Brain pericyte (primary cell): ENCODE data around the gene ARFRP1.

Experiments used
- DNase-seq: peaks from one replicate; pipeline ENCODE4 v3.0.0-alpha.2; 2012; ENCODE audit warnings: low read depth, low spot score

ARFRP1 gene

GRCh38 chr20:63702036-63702665, 5.6 kb downstream of the ARFRP1 start:
- no peak for DNase-seq

DNA sequence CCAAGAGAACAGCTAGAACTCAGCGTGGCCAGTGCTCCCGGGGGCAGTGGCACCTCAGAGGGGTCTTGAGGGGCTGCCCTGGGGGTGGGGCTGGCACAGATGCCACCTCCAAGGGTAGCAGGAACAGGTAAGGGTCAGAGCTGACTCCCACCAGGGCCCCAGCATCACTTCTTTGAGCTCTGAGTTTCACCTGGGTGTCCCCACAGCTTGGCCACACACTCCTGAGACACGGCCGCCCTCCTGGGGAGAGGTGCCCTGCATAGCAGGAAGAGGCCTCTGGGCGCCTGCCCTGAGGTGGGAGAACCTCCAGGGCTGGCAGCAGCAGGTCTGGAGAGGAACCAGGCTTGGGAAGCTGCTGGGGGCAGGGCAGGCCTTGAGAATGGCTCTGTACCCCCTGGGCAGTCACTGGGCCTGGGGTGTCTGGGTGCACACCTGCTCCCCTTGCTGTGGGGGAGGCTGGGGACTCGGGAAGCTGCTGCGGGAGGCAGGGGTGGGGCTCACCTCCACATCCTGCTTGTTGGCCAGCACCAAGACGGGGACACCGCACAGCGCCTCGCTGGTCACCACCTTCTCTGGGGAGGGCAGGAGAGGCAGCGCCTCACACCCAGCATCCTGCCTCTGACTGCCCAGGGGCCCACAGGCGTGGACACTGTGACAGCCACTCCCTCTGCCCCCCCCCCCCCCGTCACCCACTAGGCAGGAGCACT, 6.3 kb downstream of the ARFRP1 start:
- DNase-seq, result no peak

DNA sequence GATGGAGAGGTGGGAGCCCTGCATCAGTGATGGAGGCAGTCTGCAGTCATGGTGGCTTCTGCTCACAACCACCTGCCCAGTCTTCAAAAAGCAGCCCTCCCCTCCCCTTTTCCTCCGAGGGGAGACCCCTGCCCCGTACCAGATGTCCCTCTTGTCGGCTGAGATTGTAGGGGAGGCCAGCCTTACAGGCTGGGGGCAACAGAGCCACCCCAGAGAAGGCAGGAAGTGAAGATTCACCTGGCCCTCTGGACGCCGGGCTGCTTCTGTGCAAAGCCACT, 6.8 kb downstream of the ARFRP1 start:
- no peak for DNase-seq

DNA sequence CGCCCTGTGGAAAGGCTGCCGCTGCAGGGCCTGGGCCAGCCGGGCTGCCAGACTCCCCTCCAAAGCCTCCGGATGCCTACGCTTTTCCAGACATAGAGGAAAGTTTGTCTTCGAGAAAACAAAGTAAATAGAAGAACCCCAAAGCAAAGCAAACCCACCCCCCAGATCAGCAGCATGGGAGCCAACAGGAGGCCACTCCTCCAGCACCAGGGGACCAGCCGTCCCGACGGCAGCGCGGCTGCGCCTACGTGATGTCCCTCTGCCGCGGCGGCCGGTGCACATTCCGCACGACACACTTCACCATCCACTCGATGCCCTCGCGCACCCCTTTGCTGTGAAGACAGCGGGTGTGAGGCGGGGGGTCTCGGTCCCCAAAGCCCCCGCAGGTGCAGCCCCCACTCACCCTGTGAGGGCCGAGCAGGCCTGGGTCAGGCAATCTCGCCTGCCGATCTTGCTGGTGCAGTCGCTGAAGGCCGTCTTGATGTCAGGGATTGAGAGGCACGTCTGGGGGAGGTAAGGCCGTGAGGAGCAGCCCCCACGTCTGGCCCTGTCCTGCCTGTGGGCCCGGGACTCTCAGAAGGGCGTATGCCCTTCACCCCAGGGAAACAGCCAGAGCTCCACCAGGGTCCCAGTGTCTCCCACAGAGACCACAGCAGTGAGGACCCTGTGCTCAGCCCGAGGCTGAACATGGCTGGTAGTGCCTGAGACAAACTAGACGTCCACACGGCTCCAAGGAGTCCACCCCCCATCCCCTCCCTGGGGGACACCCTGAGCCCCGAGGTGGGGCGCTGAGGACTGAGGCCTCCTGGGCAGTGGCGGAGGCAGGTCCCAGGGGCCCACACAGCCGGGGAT, 7.4 kb downstream of the ARFRP1 start:
- no peak for DNase-seq

DNA sequence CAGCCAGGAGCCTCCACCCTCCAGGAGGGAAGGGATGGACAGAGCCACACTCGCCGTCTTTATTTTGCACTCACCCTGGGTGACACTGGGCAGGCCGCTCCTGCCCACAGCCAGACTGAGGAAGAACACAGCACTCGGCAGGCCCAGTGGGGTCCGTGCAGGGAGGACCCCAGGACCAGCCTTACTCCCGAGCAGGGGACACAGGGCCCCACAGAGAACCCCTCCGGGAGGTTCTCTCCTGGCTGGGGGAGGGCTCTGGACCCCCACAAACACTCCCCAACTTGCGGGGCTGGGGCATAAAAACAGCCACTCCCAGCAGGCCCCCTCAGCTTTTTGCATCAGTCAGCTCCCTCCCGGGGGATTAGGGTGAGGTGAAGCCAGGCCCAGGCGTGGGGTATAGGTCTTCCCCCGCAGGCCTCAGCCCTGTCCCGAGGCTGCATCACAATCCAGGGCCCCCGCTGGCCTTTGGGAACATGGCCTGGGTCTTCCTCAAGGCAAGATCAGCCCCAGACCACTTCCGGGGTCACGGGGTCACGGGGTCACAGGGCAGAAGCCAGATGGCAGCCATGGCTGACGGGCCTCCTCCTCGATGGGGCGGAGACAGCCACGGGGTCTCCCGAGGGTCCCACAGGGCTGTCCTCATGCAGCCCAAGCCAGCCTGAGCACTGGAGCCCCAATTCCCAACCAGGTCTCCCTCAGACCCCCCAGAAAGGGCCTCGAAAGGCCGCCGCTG, 8.1 kb downstream of the ARFRP1 start:
- no peak for DNase-seq

DNA sequence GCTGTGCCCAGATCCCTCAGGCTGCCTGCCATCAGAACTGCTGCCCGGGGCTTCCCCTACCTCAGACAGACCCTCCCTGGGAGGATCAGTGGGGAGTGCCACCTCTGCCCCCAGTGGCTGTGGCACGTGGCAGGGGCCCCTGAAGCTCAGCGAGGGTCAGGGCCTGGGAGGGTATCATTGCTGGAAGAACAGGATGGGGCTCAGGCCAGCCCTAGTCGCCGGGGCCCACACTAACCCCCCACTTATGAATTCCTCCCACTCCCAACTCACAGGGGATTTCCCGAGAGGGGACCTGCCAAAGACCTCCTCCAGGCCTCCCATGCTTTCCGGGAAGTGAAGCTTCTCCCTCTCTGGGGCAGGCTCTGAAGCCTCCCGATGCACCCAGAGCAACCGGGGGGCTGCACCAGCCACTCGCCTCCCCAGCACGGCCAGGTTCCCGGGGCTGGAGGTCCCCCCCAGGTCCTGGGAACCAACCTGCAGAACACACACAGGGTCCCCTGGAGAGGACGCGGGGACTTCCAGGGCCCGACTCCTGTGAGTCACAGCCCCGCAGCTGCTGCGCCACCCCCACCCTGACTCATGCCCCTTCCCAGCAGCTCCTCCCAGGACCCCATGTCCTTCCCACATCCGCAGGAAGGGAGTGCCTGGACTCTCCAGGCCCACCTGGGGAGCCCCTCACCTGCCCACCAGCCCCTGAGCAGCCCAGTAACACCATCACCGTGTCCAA, 8.9 kb downstream of the ARFRP1 start:
- DNase-seq, result peak; percentile 71

DNA sequence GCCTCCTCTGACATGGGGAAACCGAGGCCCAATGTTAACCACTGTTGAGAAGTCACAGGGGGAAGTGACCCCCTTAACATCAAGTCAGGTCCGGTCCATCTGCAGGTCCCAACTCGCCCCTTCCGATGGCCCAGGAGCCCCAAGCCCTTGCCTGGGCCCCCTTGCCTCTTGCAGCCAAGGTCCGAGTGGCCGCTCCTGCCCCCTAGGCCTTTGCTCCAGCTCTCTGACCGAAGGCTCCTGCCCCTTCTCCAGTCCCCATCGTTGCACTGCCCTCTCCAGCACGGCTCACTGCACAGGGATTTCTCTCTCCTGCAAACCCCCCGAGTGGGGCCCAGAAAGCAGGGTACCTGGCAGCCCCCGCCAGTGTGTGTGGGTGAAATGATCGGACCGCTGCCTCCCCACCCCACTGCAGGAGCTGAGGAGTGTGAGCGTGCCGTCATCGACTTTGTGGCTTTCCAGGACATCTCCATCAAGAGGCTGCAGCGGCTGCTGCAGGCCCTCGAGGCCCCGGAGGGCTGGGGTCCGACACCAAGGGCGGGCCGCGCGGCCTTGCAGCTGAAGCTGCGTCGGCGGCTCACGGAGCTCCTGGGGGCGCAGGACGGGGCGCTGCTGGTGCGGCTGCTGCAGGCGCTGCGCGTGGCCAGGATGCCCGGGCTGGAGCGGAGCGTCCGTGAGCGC, 9.8 kb downstream of the ARFRP1 start:
- no peak for DNase-seq

DNA sequence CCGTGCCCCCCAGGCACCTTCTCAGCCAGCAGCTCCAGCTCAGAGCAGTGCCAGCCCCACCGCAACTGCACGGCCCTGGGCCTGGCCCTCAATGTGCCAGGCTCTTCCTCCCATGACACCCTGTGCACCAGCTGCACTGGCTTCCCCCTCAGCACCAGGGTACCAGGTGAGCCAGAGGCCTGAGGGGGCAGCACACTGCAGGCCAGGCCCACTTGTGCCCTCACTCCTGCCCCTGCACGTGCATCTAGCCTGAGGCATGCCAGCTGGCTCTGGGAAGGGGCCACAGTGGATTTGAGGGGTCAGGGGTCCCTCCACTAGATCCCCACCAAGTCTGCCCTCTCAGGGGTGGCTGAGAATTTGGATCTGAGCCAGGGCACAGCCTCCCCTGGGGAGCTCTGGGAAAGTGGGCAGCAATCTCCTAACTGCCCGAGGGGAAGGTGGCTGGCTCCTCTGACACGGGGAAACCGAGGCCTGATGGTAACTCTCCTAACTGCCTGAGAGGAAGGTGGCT, 10.4 kb downstream of the ARFRP1 start:
- DNase-seq, result no peak

DNA sequence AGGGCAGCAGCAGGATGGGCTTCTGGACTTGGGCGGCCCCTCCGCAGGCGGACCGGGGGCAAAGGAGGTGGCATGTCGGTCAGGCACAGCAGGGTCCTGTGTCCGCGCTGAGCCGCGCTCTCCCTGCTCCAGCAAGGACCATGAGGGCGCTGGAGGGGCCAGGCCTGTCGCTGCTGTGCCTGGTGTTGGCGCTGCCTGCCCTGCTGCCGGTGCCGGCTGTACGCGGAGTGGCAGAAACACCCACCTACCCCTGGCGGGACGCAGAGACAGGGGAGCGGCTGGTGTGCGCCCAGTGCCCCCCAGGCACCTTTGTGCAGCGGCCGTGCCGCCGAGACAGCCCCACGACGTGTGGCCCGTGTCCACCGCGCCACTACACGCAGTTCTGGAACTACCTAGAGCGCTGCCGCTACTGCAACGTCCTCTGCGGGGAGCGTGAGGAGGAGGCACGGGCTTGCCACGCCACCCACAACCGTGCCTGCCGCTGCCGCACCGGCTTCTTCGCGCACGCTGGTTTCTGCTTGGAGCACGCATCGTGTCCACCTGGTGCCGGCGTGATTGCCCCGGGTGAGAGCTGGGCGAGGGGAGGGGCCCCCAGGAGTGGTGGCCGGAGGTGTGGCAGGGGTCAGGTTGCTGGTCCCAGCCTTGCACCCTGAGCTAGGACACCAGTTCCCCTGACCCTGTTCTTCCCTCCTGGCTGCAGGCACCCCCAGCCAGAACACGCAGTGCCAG, 11.0 kb downstream of the ARFRP1 start, which contains the start of gene TNFRSF6B:
TNFRSF6B (plus strand) TSS at position 25 of the 729 bp plus-strand sequence; CDS start at position 141, 116 bp downstream.
- DNase-seq, result no peak

DNA sequence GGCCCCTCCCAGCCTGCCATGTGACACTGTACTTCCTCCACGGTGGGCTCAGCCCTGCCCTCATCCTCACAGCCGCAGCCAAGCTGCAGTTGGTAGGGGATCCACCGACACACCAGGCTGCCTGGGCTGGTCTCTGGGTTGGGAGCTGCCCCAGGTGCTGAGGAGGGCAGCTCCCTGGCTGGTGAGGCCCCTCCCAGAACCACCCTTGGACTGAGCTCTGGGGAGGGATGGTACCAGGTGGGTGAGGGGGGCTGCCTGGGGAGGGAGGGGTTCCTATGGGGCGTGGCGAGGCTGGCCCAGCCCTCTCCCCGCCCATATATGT, 11.5 kb downstream of the ARFRP1 start:
- DNase-seq, result no peak

- DNase-seq, result no peak
Measured at GRCh38 chr20:63695424-63696305, 12.1 kb downstream of the ARFRP1 start.

- no peak for DNase-seq
Measured at GRCh38 chr20:63694584-63695423, 13.0 kb downstream of the ARFRP1 start.

DNA sequence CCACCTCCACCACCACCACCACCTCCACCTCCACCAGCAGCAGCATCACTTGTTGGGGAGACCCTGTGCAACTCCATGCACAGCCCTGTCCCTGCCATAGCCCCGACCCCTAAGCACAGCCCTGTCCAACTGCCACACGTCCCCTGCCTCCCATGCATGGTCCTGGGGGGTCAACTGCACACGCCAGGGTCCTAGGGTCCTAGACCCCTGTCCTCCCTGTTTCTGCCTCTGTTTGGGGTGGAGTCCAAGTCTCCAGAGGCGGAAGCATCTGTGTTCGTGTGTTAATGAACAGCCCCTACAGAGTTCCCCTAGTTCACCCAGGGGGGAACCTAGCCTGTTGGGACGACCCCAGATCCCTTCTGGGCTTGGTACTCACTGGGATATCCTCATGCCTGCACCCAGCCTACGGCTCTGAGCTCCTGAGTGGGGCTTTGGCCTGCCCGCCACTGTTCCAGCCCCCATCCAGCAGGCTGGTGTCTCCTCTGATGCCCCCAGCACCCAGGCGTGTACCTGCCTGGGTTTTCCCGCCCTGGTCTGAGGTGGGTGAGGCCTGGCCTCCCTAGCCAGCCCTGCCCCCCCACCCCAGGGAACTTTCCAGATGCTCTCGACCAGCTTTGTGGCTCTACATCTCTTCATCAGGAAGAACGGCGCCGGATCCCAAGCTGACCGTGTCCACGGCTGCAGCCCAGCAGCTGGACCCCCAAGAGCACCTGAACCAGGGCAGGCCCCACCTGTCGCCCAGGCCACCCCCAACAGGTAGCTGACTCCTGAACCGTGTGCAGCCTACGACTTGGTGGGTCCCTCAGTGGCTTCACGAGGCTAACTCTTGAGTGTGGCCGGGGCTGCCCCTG, 13.8 kb downstream of the ARFRP1 start:
- no peak for DNase-seq

DNA sequence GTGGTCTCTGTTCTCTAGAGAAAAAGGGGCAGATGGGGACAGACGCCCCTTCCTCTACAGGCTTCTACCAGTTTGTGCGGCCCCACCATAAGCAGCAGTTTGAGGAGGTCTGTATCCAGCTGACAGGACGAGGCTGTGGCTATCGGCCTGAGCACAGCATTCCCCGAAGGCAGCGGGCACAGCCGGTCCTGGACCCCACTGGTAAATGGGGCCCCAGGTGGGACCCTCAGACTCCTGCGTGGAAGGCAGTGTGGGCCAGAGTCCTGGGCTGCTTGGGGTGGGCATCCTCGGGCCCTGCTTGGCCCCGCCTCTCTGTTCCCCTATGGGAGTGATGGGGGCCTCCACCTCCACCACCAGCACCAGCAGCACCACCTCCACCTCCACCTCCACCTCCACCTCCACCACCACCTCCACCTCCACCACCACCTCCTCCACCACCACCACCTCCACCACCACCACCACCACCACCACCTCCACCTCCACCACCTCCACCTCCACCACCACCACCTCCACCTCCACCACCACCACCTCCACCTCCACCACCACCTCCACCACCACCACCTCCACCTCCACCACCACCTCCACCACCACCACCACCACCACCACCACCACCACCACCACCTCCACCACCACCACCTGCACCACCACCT, 14.6 kb downstream of the ARFRP1 start:
- DNase-seq, result no peak

GRCh38 chr20:63692436-63693082, 15.2 kb downstream of the ARFRP1 start:
- DNase-seq, result no peak
